Fibroblast of lung (primary cell): Measurements from ENCODE around the gene PSG2.
"Not testable (repeated sequence)": the region's sequence is repeated elsewhere in the genome, so short reads cannot be mapped to it uniquely, and the experiment has no call there.

Source experiments
- EZH2 ChIP-seq: IDR thresholded peaks from 2 replicates; pipeline ENCODE4 v1.5.1; 2012; ENCODE audit warnings: low read length, control low read depth, mild to moderate bottlenecking; ENCODE audit errors: missing control alignments
- TF ChIP-seq, protein P1 (sequence below), 2 donors: IDR thresholded peaks in 1 of 2; conservative IDR thresholded peaks in 1 of 2; 1 replicate in 1 of 2; 2 replicates in 1 of 2; pipeline ENCODE4 v1.5.1; 2011 to 2012; ENCODE audit warnings: low read length in 2 of 2, control low read depth in 1 of 2, inconsistent platforms in 1 of 2, low read depth in 1 of 2, mild to moderate bottlenecking in 1 of 2

DNA sequence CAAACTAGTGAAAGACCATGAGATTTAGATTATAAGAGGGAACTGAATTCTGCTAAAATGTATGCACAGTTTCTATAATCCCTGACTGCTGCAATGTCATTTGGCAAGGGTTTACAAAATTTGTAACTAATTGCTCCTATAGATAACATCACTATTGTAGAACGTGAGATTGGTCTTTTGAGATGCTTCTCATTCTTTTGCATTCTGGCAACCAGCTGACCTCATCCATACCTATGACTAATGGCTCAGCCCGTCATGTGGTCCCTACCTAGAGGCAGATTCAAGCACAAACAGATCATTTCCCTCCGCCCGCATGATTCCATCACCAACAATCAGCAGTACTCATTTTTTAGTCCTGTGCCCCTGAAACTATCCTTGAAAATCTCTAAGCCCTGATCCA, 60.4 kb downstream of the PSG2 start:
- not testable (repeated sequence) for TF ChIP-seq EZH2
- TF ChIP-seq, protein P1, sequence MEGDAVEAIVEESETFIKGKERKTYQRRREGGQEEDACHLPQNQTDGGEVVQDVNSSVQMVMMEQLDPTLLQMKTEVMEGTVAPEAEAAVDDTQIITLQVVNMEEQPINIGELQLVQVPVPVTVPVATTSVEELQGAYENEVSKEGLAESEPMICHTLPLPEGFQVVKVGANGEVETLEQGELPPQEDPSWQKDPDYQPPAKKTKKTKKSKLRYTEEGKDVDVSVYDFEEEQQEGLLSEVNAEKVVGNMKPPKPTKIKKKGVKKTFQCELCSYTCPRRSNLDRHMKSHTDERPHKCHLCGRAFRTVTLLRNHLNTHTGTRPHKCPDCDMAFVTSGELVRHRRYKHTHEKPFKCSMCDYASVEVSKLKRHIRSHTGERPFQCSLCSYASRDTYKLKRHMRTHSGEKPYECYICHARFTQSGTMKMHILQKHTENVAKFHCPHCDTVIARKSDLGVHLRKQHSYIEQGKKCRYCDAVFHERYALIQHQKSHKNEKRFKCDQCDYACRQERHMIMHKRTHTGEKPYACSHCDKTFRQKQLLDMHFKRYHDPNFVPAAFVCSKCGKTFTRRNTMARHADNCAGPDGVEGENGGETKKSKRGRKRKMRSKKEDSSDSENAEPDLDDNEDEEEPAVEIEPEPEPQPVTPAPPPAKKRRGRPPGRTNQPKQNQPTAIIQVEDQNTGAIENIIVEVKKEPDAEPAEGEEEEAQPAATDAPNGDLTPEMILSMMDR (conservative IDR thresholded peaks at IDR 0.05 in 1 of 2, IDR thresholded peaks at IDR 0.05 in 1 of 2; ENCODE audit: low read depth in 1 of 2, low read length in 2 of 2), result not testable (repeated sequence)
